ENCODE data around the gene RHBDF1. TPM values are rescaled to one million over a fixed set of nuclear protein-coding genes. Genes with fewer than 3 reads are reported as not detected.

Gene RHBDF1
- total RNA-seq, 1 donor from 2014 or later = 27.3 TPM

- no peak for DNase-seq (ENCODE audit: extremely low spot score, unreplicated experiment)
- Mint-ChIP-seq H3K27me3 (no peaks in the 10 kb centered on the region), H3K4me3 (no peak overlapping the region), H3K36me3 (peaks cover 28% of the 10 kb centered on the region), H3K4me1 (ENCODE audit: unreplicated experiment) (no peaks in the 10 kb centered on the region), H3K9me3 (no peaks in the 10 kb centered on the region), H3K27ac (no peak overlapping the region)
- TF ChIP-seq, protein P1, sequence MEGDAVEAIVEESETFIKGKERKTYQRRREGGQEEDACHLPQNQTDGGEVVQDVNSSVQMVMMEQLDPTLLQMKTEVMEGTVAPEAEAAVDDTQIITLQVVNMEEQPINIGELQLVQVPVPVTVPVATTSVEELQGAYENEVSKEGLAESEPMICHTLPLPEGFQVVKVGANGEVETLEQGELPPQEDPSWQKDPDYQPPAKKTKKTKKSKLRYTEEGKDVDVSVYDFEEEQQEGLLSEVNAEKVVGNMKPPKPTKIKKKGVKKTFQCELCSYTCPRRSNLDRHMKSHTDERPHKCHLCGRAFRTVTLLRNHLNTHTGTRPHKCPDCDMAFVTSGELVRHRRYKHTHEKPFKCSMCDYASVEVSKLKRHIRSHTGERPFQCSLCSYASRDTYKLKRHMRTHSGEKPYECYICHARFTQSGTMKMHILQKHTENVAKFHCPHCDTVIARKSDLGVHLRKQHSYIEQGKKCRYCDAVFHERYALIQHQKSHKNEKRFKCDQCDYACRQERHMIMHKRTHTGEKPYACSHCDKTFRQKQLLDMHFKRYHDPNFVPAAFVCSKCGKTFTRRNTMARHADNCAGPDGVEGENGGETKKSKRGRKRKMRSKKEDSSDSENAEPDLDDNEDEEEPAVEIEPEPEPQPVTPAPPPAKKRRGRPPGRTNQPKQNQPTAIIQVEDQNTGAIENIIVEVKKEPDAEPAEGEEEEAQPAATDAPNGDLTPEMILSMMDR (conservative IDR thresholded peaks at IDR 0.05) = no peak
These were observed 27.8 kb downstream of the RHBDF1 start for GRCh38 chr16:44655-45054.

DNA sequence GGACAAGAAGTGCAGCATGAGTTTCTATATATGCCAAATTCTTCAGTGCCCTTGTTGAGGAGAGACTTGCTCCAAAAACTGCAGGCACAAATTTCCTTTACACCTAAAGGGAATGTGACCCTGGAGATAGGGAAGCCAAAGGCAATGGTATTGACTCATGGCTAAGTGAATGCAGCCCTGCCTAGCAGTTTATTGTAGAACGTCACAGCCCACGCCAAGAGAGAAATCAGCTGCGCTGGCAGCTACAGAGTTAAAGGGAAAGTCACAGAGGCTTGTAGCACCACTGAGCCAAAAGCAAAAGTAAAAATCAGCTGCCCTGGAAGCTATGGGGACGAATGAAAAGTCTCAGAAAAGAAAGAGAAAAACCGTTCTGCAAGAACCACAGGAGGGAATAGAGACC, 29.1 kb downstream of the RHBDF1 start:
- DNase-seq (ENCODE audit: extremely low spot score, unreplicated experiment) = no peak
- no peak overlapping the region for H3K4me3 Mint-ChIP-seq
- no peak overlapping the region for H3K27ac Mint-ChIP-seq
- peaks cover 28% of the 10 kb centered on the region for H3K36me3 Mint-ChIP-seq
- H3K4me1 Mint-ChIP-seq (ENCODE audit: unreplicated experiment) = no peaks in the 10 kb centered on the region
- H3K27me3 Mint-ChIP-seq = no peaks in the 10 kb centered on the region
- no peaks in the 10 kb centered on the region for H3K9me3 Mint-ChIP-seq
- TF ChIP-seq, protein P1 (conservative IDR thresholded peaks at IDR 0.05) = no peak

GRCh38 chr16:42691-43090, 29.7 kb downstream of the RHBDF1 start:
- TF ChIP-seq, protein P1 (conservative IDR thresholded peaks at IDR 0.05) = no peak

GRCh38 chr16:42069-42457, 30.4 kb downstream of the RHBDF1 start:
- H3K4me1 Mint-ChIP-seq (ENCODE audit: unreplicated experiment) = no peaks in the 10 kb centered on the region
- no peak for DNase-seq (ENCODE audit: extremely low spot score, unreplicated experiment)
- TF ChIP-seq, protein P1 (conservative IDR thresholded peaks at IDR 0.05) = no peak
- no peaks in the 10 kb centered on the region for H3K27me3 Mint-ChIP-seq
- H3K9me3 Mint-ChIP-seq = no peaks in the 10 kb centered on the region
- peaks cover 22% of the 10 kb centered on the region for H3K36me3 Mint-ChIP-seq
- H3K27ac Mint-ChIP-seq = no peak overlapping the region
- H3K4me3 Mint-ChIP-seq = no peak overlapping the region

More at GRCh38 chr16:42691-43090, 29.7 kb downstream of the RHBDF1 start:
- peaks cover 25% of the 10 kb centered on the region for H3K36me3 Mint-ChIP-seq
- H3K27ac Mint-ChIP-seq = no peak overlapping the region
- H3K27me3 Mint-ChIP-seq = no peaks in the 10 kb centered on the region
- no peak for DNase-seq (ENCODE audit: extremely low spot score, unreplicated experiment)
- H3K4me3 Mint-ChIP-seq = no peak overlapping the region
- no peaks in the 10 kb centered on the region for H3K4me1 Mint-ChIP-seq (ENCODE audit: unreplicated experiment)
- no peaks in the 10 kb centered on the region for H3K9me3 Mint-ChIP-seq

DNA sequence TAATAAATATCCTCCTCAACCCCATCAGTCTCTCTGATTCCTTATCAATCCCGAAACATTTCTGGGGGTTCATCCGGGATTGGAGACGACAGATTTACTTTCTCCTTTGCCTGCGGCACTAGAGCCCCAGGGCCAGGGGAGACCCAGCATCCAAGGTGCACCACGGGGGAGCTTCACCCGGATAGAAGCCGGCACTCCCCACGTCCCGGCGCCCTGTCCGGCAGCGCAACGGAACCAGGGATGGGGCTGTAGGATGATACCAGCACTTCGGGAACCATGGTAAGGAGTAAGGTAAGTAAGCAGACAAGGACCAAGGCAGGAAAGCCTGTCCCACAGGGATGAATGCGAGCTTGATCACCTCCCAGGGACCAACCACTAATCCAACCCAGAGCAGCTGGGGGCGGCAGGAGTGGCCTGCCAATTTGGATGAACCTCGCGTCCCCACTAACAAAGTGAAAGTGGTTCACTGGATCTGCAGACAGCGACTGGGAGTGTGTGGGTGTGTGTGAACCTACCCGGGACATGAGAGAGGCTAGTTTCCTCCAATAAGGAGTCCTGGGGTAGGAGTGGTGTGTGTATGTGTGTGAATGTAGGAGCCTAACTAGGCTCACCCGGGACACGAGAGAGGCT, 30.9 kb downstream of the RHBDF1 start:
- H3K4me3 Mint-ChIP-seq = no peak overlapping the region
- DNase-seq (ENCODE audit: extremely low spot score, unreplicated experiment) = no peak
- TF ChIP-seq, protein P1 (conservative IDR thresholded peaks at IDR 0.05) = no peak
- H3K4me1 Mint-ChIP-seq (ENCODE audit: unreplicated experiment) = no peaks in the 10 kb centered on the region
- no peak overlapping the region for H3K27ac Mint-ChIP-seq
- H3K36me3 Mint-ChIP-seq = peaks cover 20% of the 10 kb centered on the region
- H3K27me3 Mint-ChIP-seq = no peaks in the 10 kb centered on the region
- no peaks in the 10 kb centered on the region for H3K9me3 Mint-ChIP-seq

Data from type B pancreatic cell (in vitro differentiated cells).